Suppressor macrophage treated with lipopolysaccharide for 1 hour (primary cell): ENCODE measurements around the gene FAM240A.

Source experiments
- DNase-seq, 3 donors: peaks; one replicate each; pipeline ENCODE4 v3.0.0-alpha.2; 2020 to 2022

The FAM240A gene

DNA sequence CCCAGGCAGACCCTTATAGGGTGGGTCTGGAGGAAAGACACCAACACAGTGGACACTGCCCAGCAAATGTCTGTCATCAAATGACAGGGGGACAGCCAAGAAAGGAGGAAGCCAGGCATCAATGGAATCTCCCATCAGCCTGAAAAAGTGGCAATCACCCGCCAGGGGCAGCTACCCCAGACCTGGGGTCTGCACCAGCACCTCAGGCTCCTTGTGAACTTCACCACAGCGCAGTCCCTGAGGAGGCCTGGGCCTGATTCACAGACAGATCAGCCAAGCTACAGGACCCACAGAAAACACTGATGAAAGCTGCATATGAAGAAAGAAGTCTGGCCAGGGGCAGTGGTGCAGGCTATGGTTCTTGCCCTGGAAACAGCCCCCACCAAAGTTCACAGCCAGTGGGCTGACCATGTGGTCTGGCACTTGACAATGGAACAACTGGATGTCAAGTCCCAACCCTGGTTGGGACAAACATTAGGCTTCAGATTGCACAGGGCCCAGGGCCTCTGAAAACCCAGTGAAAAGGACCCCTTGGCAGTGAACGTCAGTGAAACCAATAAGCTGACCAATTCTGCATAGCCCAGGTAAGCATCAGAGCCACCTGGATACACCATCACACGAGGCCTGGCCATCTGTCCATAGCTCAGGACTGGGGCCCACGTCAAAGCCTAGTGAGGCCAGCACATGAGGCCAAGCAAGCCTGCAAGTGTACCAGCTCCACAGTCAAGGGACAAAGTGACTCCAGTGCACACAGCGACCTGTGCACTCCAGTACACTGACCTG lies 52.1 kb downstream of the FAM240A start:
- no peak for DNase-seq

DNA sequence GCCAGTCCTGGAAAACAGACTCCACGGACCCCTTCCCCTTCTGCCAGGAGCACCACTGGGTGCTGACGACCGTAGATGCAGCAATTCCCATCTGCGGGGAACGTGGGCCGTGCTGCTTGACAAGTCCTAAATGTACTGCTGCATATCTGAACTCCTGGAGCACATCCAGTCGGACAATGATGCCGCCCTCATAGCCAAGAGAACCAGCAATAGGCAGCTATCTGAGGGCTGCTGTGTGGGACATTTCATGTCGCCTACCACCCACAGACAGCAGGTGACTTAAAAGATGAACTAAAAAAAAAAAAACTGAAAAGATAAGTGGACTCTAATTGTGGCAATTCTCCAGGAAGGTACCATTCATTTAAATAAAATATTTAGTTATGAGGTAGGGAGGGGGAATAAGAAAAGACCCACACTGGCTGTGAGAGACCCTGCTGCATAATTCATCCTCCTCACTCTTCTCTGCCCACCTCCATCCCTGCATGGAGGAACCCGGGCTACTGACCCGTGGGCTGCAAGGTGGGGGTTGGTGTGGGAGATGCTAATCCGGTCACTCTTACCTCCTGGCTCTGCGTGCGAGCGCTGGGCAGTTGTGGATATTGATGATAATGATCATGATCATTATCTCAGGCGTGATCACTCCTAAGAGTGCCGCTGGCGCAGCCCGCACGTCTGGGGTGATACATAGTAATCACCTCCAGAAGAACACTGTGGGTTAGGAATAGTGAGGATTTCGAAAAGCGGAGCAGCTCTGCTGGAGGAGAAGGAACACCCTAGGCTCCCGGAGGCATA lies 52.8 kb downstream of the FAM240A start:
- no peak for DNase-seq

DNA sequence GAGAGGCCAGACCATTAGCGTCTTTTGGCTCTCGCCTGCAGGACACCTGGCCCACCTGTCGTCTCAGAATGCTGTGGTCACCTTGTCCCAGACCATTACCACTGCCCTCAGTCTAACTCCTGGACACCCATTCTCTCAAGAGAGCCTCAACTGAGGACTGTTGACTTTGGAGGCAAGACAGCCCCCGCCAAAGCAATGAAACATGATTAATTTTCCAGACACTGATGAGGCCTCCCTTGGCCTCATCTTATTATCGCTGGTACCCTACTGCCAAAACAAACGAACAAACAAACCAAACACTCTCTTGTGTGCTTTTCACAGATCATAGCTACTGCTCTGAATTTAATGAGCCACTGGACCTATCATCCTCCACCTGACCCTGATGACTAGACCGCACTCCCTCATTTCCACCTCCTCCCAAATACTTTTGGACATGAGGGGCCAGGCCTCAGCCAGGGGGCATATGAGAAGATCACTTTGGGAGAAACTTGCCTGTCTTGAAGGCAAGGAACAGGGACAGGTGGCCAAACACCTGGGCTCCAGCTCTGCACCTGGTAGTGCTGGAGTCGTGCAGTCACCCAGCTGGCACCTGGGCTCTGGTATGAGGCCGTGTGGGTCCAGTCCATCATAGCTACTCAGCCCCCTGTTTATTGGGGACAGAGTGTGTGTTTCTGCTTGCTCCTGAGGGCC lies 53.6 kb downstream of the FAM240A start:
- DNase-seq, result no peak

DNA sequence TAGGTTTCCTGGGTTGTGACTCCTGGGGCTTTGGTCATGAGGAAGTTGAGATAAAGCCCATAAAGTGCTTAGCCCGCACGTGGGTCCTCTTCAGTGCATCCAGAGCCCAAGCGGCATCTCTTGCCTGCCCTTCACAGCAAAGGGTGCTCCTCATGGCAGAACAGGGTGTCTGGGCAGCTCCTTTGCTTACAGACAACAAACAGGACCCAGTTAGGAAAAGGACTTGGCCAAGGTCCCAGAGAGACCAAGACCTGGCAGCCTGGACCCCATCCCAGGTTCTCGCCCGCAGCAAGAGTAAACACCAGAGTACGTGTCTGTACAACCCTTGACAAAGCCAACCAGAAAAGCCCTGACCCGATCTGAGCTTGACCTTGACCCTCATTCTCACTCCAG lies 54.1 kb downstream of the FAM240A start:
- DNase-seq, result no peak

DNA sequence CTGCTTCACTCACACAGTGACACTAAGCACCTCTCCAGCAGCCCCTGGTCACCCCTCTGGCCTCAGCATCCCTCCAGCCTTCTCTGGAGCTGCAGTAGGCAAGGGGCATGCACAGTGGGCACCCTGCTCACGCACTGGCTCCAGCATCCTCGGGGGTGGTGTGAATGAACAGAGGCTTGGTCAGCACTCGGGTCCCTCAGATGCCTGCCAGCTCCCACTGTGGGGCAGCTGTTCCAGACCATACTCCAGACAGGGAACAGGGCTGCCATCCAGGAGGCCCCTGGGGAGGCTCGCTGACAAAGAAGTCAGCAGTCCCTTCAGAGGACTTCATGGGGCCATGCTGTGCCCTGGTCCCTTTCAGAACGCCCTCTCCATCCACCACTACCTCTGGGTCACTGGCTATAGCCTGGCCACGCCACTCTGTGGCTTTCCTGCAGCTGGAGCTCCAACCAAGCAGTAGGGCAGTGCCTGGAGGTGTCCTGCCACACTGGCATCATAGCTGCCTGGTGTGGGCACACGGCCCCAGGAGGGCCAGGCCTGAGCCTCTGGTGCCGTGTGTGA lies 54.8 kb downstream of the FAM240A start:
- no peak for DNase-seq

DNA sequence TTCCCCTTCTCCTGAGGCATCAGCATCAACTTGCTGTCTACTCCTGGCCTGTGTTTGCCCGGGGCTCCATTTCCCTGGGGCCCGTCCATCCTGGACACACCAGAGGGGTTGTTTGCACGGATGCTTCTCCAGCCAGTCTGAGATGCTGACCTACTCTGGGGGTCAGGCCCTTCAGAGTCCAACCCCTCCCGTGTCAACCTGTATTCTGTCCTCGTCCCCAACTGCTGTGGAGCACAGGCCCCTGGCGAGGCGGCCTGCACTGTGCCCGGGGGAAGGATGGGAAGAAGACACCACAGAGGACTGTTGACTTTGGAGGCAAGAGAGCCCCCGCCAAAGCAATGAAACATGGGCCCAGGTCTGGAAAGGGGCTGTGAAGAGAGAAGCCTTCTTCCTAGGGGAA lies 55.3 kb downstream of the FAM240A start:
- DNase-seq, result no peak

DNA sequence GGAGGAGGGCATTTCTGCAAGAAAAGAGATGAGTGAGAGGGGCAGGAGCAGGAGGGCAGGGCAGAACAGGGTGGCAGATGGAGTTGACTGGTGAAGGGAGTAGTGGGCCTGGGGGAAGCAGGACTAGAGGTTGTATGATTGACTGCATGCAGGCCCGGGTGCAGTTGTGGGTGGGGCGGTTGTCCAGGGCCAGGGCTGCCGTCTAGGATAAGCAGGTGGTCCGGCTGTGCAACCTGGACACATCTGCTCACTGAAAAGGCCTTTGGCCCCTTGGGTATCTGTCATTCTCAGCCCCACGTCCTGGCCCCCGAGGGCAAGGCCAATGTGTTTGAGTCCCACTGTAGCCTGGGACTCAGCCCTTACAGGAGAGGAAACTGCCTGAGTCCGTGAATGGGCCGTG lies 55.8 kb downstream of the FAM240A start:
- DNase-seq, result no peak

DNA sequence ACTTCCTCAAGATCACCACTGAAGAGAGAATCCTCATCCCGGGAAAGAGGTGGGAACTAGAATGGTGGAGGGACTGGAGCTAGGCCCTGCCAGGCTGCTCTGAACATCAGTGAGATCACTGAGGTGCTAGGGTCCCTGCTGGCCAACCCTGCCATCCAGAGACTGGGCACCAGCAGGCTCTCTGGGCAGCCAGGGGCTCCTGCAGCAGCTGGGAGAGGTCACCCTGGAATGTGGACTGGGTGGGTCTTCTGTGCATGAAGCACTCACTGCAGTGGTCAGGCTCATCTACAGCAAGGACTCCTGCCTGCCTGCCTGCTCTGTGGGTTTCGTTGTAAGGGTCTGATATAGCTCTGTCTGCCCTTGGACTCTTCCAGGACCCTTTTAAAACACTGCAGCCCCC lies 56.3 kb downstream of the FAM240A start:
- DNase-seq, result no peak

DNA sequence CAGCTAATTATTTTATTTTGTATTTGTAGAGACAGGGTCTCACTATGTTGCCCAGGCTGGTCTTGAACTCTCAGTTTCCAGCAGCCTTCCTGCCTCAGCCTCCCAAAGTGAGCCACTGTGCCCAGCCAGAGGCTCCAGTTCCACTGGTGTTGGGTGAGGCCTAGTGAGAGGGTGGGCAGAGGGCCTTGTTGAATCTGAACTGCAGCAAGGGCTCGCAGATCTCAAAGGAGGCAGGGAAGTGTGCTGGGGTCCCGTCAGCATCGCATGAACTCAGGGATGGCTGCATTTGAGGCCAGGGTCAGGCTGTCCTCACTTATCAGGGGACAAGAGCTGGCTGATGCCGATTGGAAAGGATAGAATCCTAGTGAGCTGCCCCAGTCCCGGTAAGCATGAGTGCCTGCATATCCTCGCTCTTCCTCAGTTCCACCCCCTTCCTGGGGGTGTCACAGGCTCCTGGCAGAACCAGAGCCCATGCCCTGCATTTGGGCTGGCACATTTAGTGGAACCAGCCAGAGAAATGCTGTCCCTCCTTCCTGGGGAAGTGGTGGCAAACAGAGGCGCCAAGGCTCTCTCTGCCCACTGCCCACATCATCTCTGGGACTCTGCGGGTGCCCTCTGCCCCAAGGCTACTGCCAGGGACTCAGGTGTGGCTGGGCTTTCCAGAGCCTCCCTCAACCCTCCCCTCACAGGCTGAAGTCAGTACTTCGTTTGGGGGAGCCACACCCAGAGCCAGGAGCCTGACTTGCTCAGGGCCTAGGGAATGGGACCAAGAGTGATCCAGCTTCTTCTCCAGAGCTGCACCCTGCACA lies 57.1 kb downstream of the FAM240A start:
- DNase-seq, result no peak

DNA sequence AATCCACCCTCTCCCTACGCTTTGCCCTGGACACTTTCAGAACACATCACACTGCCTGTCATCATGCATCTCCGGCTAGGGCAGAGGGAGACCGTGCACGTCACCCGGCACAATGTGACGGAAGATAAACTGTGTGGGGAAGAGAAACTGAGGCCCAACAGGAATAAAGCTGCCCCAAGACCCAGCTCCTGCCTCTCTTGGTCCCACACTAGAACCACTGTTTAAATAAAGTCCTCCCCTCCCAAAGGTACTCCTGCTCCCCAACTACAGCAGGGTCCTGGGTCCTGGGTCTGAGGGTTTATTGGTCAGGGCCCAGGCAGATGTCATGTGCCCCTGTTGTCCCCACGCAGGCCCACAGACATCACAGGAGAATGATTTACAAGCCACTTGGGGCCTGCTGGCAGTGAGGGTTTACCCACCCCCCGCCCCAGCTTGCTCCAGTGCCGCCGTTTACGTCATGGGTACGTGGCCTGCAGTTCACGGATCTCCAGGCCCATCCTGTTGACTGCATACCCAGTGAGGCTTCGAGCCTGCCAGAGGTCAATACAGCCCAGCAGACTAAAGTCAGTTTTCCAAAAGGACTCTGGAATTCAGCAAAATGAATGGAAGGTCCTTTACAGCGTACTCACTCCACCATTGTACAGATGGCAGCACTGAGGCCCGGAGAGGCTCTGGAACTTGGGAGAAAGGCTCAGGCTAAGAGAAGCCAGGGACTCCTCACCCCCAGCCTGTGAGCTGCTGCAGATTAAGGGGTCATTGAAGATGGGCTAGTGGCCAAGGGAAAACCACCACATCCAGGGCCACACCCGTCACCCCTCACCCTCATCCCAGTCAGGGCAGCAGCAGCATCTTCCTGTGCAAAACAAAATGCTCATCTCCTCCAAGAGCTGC lies 57.9 kb downstream of the FAM240A start:
- DNase-seq, result no peak

DNA sequence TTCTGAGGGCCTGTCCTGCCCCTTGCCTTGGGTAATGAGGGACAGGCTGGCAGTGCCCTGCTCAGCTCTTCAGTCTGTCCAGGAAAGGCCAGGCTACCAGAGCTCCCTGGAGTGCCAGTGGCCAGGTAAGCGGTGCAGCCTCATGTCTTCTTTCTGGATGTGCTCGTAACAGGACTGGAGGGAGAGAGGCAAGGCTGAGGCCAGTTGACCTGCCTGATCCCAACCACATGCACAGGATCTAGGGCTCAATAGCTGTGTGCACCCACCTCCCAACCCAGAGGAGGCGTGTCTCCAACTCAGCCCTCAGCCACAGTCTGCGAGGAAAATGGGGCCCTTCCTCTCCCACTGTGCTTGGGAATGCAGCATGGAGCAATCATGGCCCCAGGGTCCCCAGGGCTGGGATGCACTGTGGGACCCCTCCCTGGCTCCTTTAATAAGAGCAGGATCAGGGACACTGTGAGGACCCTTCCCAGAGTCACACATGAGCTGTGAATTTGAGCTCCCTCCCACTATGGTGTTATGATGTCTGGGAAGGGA lies 58.6 kb downstream of the FAM240A start:
- no peak for DNase-seq

DNA sequence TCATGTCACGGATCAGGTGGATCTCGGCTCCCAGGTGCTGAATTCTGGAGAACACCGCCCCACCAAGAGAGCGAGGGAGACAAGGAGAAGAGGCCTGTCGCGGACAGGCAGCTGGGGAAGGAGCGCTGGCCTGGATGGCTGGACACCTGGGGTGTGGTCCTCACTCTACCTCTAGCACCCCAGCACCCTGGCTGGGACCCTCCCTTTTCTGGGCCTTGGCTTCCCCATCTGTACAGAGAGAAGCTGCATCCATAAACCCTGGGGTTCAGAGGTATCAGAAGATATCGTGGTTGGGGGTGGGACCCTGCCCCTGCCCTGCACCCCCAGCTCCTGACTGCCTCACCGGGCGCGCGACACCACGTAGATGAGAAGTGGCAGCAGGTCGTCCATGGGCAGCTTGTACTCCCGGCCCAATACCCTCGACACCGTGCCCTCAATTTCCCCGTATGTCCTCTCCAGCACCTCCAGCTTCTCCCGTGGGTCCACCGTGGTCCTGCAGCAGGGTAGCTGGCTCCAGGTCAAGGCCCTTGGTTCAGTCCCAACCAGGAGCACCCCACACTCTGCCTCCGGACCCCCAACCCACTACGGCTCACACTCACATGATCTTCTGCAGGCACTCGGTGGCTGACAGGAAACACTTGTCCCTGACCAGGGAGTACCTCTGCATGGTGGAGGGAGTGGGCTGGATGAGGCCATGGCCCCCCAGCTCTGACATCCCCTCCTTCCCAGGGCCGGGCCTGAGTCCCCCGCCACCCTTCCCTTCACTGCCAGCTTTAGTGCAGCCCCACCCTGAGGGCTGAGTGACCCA lies 59.4 kb downstream of the FAM240A start:
- DNase-seq, result no peak

DNA sequence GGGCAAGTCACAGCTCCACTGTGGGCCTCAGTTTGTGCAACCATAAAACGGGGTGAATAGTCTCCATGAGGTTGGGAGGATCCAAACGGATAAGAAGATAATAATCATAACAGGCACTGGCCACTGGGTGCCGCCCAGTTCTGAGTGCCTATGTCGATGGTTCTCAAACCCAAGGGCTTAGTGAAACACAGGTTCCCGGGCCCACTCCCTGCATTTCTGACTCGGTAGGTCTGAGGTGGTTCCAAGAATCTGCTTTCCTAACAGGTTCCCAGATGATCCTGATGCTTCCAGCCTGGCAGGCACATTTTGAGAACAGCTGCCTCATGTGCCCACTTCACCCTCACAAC lies 60.0 kb downstream of the FAM240A start:
- no peak for DNase-seq

DNA sequence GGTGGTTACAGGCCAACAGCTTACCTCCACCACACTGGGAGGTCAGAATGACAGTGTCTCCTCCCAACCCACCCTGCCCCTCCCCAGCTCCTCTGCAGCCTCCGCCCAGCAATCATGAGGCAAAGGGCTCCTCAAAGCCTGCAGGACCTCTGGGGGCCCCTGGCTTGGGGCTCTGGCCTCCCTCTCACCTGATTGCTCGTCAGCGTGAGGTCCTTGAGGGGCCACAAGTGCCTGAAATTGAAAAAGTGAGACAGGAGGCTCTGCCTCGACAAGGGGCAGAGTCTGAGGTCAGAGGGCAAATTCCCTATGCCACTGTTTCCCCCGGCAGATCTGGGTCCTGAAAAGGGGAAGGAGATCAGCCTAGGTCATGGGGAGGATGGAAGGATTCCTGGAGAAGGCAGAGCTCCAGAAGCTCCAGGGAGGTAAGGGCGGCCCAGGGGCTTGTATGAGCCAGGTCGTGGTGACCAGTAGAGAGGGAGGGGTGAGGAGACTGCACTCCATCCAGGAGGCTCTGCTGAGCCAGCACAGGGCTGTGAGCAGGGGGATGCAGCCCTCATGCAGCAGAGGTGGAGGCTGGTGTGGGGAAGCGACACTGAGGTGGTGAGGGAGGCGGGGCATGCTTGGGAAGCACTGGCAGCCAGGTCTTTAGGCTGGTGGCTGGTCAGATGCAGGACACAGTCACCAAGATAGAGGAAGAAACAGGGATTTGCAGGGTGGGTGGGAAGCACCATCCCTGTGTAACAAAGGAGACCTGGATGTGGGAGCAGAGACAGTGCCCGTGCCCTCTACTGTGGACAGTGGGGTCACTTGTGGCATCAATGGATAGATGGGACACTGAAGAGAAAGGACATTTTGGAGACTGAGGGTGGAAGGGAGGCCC lies 61.1 kb downstream of the FAM240A start:
- no peak for DNase-seq

DNA sequence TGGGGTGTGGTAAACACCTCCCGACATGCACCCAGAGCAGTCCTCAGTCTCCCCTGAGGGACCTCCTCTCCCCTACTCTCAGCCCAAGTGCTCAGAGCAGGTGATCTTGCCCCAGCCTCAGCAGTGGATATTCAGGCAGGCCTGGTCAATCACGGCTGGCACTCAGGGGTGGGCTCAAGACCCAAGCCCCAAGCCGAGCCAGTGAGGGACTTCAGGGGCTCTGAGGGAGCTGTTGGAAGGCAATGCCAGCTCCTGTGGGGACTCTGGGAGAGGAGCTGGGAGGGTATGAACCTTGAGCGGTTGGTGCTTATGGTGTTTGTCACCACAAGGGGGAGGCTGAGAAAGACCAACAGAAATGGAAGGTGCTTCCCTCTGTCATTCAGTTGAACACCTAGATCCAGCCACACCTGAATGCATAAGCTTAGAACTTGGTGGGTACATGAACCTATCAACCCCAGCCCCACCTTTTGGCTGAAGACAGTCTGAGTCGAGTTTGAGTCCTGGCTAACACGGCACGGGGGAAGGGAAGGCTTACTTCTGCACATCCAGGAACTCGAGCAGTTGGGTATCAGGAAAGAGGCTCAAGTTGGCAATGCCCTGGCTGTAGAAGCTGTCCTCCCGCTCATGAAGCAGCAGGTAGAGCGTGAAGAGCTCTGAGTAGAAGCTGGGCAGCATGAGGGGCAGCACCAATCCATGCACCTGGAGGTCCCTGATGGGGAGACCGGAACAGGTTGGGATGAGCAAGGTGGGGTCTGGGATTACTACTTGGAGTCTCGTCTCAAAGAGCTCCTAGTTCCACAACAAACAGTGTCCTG lies 61.9 kb downstream of the FAM240A start:
- DNase-seq, result peak in 2 of 3 donors; percentile 22 to 23

DNA sequence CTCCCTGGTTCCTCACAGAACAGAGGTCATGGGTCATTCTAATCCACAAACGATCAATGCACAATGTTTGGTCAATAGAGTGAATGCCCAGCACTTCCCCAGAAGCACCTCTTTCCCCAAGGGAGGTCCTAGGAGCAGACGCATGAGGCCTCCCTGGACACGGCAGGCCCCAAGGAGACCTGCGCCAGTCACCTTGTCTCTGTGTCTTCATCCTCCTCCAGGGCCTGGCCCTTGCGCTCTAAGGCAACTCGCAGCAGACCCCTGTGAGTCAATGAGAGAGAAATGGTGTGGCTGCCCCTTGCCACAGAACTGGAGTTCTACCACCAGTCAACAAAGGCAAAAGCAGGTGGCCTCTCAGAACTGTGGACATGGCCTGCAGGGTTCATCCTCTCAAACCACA lies 63.1 kb downstream of the FAM240A start:
- no peak for DNase-seq
